HG03196 (cell line): Measurements from ENCODE around the gene GCN1.

Experiments
- ATAC-seq: cut with Tn5 transposase; IDR thresholded peaks from one replicate; pipeline ENCODE4 v1.9.1; 2021; ENCODE audit not compliant: unreplicated experiment

Gene GCN1

GRCh38 chr12:120190985-120191480, 3.5 kb downstream of the GCN1 start:
- ATAC-seq, result no peak

- no peak for ATAC-seq
These were observed 4.1 kb downstream of the GCN1 start for GRCh38 chr12:120190386-120190785.

- no peak for ATAC-seq
These were observed 7.9 kb downstream of the GCN1 start for GRCh38 chr12:120186654-120187053.

GRCh38 chr12:120183211-120183631, 11.3 kb downstream of the GCN1 start:
- ATAC-seq, result no peak

- ATAC-seq, result no peak
These were observed 12.4 kb downstream of the GCN1 start for GRCh38 chr12:120181991-120182631.

- no peak for ATAC-seq
These were observed 13.5 kb downstream of the GCN1 start for GRCh38 chr12:120180975-120181374.

- no peak for ATAC-seq
These were observed 19.0 kb downstream of the GCN1 start for GRCh38 chr12:120175537-120175936.

- no peak for ATAC-seq
These were observed 19.5 kb downstream of the GCN1 start for GRCh38 chr12:120175062-120175461.

- ATAC-seq, result no peak
These were observed 22.5 kb downstream of the GCN1 start for GRCh38 chr12:120172053-120172452.

- no peak for ATAC-seq
These were observed 23.9 kb downstream of the GCN1 start for GRCh38 chr12:120170631-120171030.

- no peak for ATAC-seq
These were observed 24.6 kb downstream of the GCN1 start for GRCh38 chr12:120169946-120170345.

GRCh38 chr12:120168337-120168736, 26.2 kb downstream of the GCN1 start:
- no peak for ATAC-seq

- no peak for ATAC-seq
These were observed 26.9 kb downstream of the GCN1 start for GRCh38 chr12:120167529-120168095.

- no peak for ATAC-seq
These were observed 30.2 kb downstream of the GCN1 start for GRCh38 chr12:120164293-120164692.

GRCh38 chr12:120162763-120163162, 31.8 kb downstream of the GCN1 start:
- ATAC-seq, result no peak

- no peak for ATAC-seq
These were observed 32.7 kb downstream of the GCN1 start for GRCh38 chr12:120161852-120162251.

- ATAC-seq, result no peak
These were observed 34.8 kb downstream of the GCN1 start for GRCh38 chr12:120159509-120160237.

GRCh38 chr12:120158351-120158750, 36.2 kb downstream of the GCN1 start:
- ATAC-seq, result no peak

- ATAC-seq, result no peak
These were observed 36.8 kb downstream of the GCN1 start for GRCh38 chr12:120157678-120158077.

- ATAC-seq, result no peak
These were observed 37.9 kb downstream of the GCN1 start for GRCh38 chr12:120156315-120157259.

- no peak for ATAC-seq
These were observed 39.4 kb downstream of the GCN1 start for GRCh38 chr12:120155072-120155471.
